ENCODE data around the gene DOCK1.

The DOCK1 gene

GRCh38 chr10:127094984-127095383, 189.8 kb downstream of the DOCK1 start:
- no peak overlapping the region for H3K27ac ChIP-seq
- no peak for TF ChIP-seq CTCF (IDR thresholded peaks at IDR 0.05)
- TF ChIP-seq ZFX (IDR thresholded peaks at IDR 0.05; ENCODE audit: borderline replicate concordance): no peak

- no peak overlapping the region for H3K27ac ChIP-seq
- no peak for TF ChIP-seq ZFX (IDR thresholded peaks at IDR 0.05; ENCODE audit: borderline replicate concordance)
- no peak for TF ChIP-seq CTCF (IDR thresholded peaks at IDR 0.05)
Measured at GRCh38 chr10:127100983-127101615, 195.9 kb downstream of the DOCK1 start.

- TF ChIP-seq CTCF (IDR thresholded peaks at IDR 0.05): no peak
- no peak for TF ChIP-seq ZFX (IDR thresholded peaks at IDR 0.05; ENCODE audit: borderline replicate concordance)
Measured at GRCh38 chr10:127102176-127102575, 196.9 kb downstream of the DOCK1 start.

GRCh38 chr10:127115100-127115499, 209.9 kb downstream of the DOCK1 start:
- TF ChIP-seq CTCF (IDR thresholded peaks at IDR 0.05): no peak
- no peak for TF ChIP-seq ZFX (IDR thresholded peaks at IDR 0.05; ENCODE audit: borderline replicate concordance)
- no peak overlapping the region for H3K27ac ChIP-seq

More at GRCh38 chr10:127102176-127102575, 196.9 kb downstream of the DOCK1 start:
- no peak overlapping the region for H3K27ac ChIP-seq

- TF ChIP-seq CTCF (IDR thresholded peaks at IDR 0.05) (no peak), ZFX (IDR thresholded peaks at IDR 0.05; ENCODE audit: borderline replicate concordance) (no peak)
- no peak overlapping the region for H3K27ac ChIP-seq
Measured at GRCh38 chr10:127117125-127117524, 211.9 kb downstream of the DOCK1 start.

GRCh38 chr10:127118034-127118433, 212.8 kb downstream of the DOCK1 start:
- TF ChIP-seq ZFX (IDR thresholded peaks at IDR 0.05; ENCODE audit: borderline replicate concordance) (no peak), CTCF (IDR thresholded peaks at IDR 0.05) (no peak)
- no peak overlapping the region for H3K27ac ChIP-seq

GRCh38 chr10:127119936-127120335, 214.7 kb downstream of the DOCK1 start:
- no peak for TF ChIP-seq ZFX (IDR thresholded peaks at IDR 0.05; ENCODE audit: borderline replicate concordance)
- no peak for TF ChIP-seq CTCF (IDR thresholded peaks at IDR 0.05)
- H3K27ac ChIP-seq: no peak overlapping the region

All from 22Rv1 (cell line).